ENCODE results near the gene PWP1. TPM values are rescaled to one million over a fixed set of nuclear protein-coding genes. Genes with fewer than 3 reads are reported as not detected.

Gene PWP1
- total RNA-seq, 1 experiment from 2014 or later, result 77.7 TPM

- BruUV-seq (replicated peaks), result no TSS peak
- ChIA-PET CTCF (no interaction called here), POLR2A (ENCODE audit: low non-redundant PET) (no interaction called here)
- Histone ChIP-seq H3K4me1 (ENCODE audit: insufficient read depth, low read length, poor library complexity, severe bottlenecking) (peaks cover 14% of the 10 kb centered on the region), H3K9me3 (ENCODE audit: low read depth, low read length, poor library complexity, severe bottlenecking) (no peaks in the 10 kb centered on the region), H3K36me3 (ENCODE audit: insufficient read depth, low read length, poor library complexity, severe bottlenecking) (no peaks in the 10 kb centered on the region), H3K27ac (ENCODE audit: low read depth, low read length, poor library complexity, severe bottlenecking) (peak overlapping the region; percentile 78), H3K4me3 (ENCODE audit: low read depth, low read length, poor library complexity, severe bottlenecking) (no peak overlapping the region), H3K27me3 (replicated peaks; ENCODE audit: insufficient read depth, low read depth, low read length, poor library complexity) (no peaks in the 10 kb centered on the region)
- peak; percentile 88 for DNase-seq (ENCODE audit: low spot score)
- intact Hi-C loops (cut with micrococcal nuclease; ENCODE audit: unreplicated experiment), result no loop called here
- TF ChIP-seq CTCF (conservative IDR thresholded peaks at IDR 0.05; ENCODE audit: low read depth, low read length) (no peak), EZH2 (IDR thresholded peaks at IDR 0.05; ENCODE audit: borderline replicate concordance, low read depth, low read length, poor library complexity, severe bottlenecking) (no peak)
Observed at GRCh38 chr12:107645630-107646333, 39.8 kb upstream of the PWP1 start.

- Histone ChIP-seq H3K9me3 (ENCODE audit: low read depth, low read length, poor library complexity, severe bottlenecking) (no peaks in the 10 kb centered on the region), H3K27ac (ENCODE audit: low read depth, low read length, poor library complexity, severe bottlenecking) (peak overlapping the region; percentile 59), H3K4me3 (ENCODE audit: low read depth, low read length, poor library complexity, severe bottlenecking) (no peak overlapping the region), H3K36me3 (ENCODE audit: insufficient read depth, low read length, poor library complexity, severe bottlenecking) (no peaks in the 10 kb centered on the region), H3K27me3 (replicated peaks; ENCODE audit: insufficient read depth, low read depth, low read length, poor library complexity) (no peaks in the 10 kb centered on the region), H3K4me1 (ENCODE audit: insufficient read depth, low read length, poor library complexity, severe bottlenecking) (peaks cover 14% of the 10 kb centered on the region)
- no TSS peak for BruUV-seq (replicated peaks)
- DNase-seq (ENCODE audit: low spot score), result no peak
- intact Hi-C loops (cut with micrococcal nuclease; ENCODE audit: unreplicated experiment), result no loop called here
- TF ChIP-seq EZH2 (IDR thresholded peaks at IDR 0.05; ENCODE audit: borderline replicate concordance, low read depth, low read length, poor library complexity, severe bottlenecking) (no peak), CTCF (conservative IDR thresholded peaks at IDR 0.05; ENCODE audit: low read depth, low read length) (no peak)
- ChIA-PET CTCF (interaction anchor here (0.6 kb wide), 1 partner anchor 30 kb away, joined by 12 read pairs; no protein-coding TSS in a partner anchor), POLR2A (ENCODE audit: low non-redundant PET) (no interaction called here)
Observed at GRCh38 chr12:107646436-107646835, 39.2 kb upstream of the PWP1 start.

- H3K4me1 ChIP-seq (ENCODE audit: insufficient read depth, low read length, poor library complexity, severe bottlenecking), result peaks cover 14% of the 10 kb centered on the region
- H3K27me3 ChIP-seq (replicated peaks; ENCODE audit: insufficient read depth, low read depth, low read length, poor library complexity), result no peaks in the 10 kb centered on the region
- intact Hi-C loops (cut with micrococcal nuclease; ENCODE audit: unreplicated experiment), result no loop called here
- BruUV-seq (replicated peaks), result no TSS peak
- ChIA-PET CTCF (no interaction called here), POLR2A (ENCODE audit: low non-redundant PET) (no interaction called here)
- TF ChIP-seq CTCF (conservative IDR thresholded peaks at IDR 0.05; ENCODE audit: low read depth, low read length), result no peak
- TF ChIP-seq EZH2 (IDR thresholded peaks at IDR 0.05; ENCODE audit: borderline replicate concordance, low read depth, low read length, poor library complexity, severe bottlenecking), result no peak
- H3K9me3 ChIP-seq (ENCODE audit: low read depth, low read length, poor library complexity, severe bottlenecking), result no peaks in the 10 kb centered on the region
- DNase-seq (ENCODE audit: low spot score), result no peak
- H3K27ac ChIP-seq (ENCODE audit: low read depth, low read length, poor library complexity, severe bottlenecking), result no peak overlapping the region
- no peaks in the 10 kb centered on the region for H3K36me3 ChIP-seq (ENCODE audit: insufficient read depth, low read length, poor library complexity, severe bottlenecking)
- no peak overlapping the region for H3K4me3 ChIP-seq (ENCODE audit: low read depth, low read length, poor library complexity, severe bottlenecking)
Observed at GRCh38 chr12:107649661-107650061, 35.9 kb upstream of the PWP1 start.
